T47D (cell line): Measurements from ENCODE around the gene ERAP2.
"Not testable (repeated sequence)": the region's sequence is repeated elsewhere in the genome, so short reads cannot be mapped to it uniquely, and the experiment has no call there.

Source experiments
- DNase-seq, 2 experiments: peaks; one replicate each; pipeline versions ENCODE4 v3.0.0 to v3.0.0-alpha.2; 2011 to 2012; ENCODE audit warnings: low read depth in 1 of 2, low spot score in 1 of 2
- JUND ChIP-seq: IDR thresholded peaks from 2 replicates; pipeline ENCODE4 v1.6.1; 2012; ENCODE audit warnings: low read depth
- in situ Hi-C: cut with HindIII; loops from 2 replicates; pipeline ENCODE4 v1.10.0; 2016; ENCODE audit warnings: low sequenced_read_pairs, low pct_unique_long_range_greater_than_20kb

ERAP2 gene

GRCh38 chr5:96909435-96909834, 33.1 kb downstream of the ERAP2 start:
- no peak for TF ChIP-seq JUND
- no peak for DNase-seq
- in situ Hi-C loops: no loop called here

GRCh38 chr5:96911139-96911538, 34.8 kb downstream of the ERAP2 start:
- in situ Hi-C loops: no loop called here
- no peak for TF ChIP-seq JUND
- no peak for DNase-seq

- TF ChIP-seq JUND: no peak
- in situ Hi-C loops: no loop called here
- DNase-seq: no peak
These were observed 36.9 kb downstream of the ERAP2 start for GRCh38 chr5:96913233-96913632.

DNA sequence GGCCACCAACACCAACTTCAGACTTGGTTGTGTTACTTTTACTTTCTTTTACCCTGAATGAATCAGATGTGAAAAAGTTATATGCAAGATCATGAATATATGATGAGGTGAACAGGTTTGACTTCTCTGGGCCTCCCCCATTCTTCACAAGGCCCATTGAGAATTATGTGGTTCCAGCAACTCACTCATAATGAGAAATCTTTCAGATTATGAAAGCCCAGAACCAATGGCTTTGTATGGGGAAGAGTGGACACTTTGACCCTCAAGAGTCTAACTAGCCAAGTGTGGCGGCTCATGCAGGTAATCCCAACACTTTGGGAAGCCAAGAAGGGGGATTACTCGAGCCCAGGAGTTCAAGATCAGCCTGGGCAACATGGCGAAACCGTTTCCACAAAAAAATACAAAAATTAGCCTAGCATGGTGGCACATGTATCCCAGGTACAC, 43.5 kb downstream of the ERAP2 start:
- DNase-seq: no peak
- in situ Hi-C loops: no loop called here
- no peak for TF ChIP-seq JUND

DNA sequence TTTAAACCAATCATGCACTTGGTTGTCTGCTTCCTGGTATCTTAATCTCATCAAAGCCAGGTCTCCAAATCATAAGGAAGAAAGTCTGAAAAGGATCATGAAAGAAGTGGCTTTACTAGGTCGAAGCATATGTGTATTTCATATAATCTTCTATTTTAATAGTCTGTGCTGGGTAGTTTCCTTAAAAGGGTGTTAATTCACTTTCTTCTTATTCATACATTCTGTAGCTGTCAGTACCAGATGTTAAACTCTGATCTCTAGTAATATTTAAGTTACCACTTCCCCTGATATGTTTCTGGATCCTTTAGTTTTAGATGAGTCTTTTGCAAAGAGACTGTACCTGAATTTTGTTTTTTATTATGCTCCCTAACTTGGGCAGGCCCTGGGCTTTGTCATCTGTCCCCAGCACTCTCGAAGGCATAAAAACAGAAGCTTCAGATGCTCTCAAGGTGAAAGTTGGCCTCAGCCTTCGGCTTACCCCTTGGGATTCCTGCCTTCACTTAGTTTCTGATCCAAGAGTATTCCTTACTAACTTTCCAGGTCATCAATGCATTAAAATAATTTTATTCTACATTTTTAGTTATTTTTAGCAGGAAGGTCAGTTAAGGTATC, 44.5 kb downstream of the ERAP2 start:
- in situ Hi-C loops: no loop called here
- no peak for TF ChIP-seq JUND
- DNase-seq: no peak

- no peak for DNase-seq
- TF ChIP-seq JUND: no peak
- in situ Hi-C loops: no loop called here
These were observed 46.4 kb downstream of the ERAP2 start for GRCh38 chr5:96922499-96923244.

- TF ChIP-seq JUND: no peak
- DNase-seq: peak in 1 of 2 experiments; percentile 56
- in situ Hi-C loops: no loop called here
These were observed 47.7 kb downstream of the ERAP2 start for GRCh38 chr5:96924016-96924443.

- no peak for DNase-seq
- TF ChIP-seq JUND: no peak
- in situ Hi-C loops: no loop called here
These were observed 50.0 kb downstream of the ERAP2 start for GRCh38 chr5:96926276-96926675.

DNA sequence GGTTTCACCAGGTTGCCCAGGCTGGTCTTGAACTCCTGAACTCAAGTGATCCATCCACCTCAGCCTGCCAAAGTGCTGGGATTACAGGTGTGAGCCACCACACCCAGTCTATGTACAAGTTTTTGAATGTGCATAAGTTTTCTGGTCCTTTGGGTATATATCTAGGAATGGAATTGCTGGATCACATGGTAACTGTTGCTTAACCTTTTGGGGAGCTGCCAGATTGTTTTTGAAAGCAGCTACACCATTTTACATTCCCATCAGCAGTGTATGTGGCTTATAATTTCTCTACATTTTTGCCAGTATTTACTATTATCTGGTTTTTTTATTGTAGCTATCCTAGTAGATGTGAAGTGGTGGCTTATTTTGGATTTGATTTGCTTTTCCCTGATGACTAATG, 50.7 kb downstream of the ERAP2 start:
- DNase-seq: no peak

DNA sequence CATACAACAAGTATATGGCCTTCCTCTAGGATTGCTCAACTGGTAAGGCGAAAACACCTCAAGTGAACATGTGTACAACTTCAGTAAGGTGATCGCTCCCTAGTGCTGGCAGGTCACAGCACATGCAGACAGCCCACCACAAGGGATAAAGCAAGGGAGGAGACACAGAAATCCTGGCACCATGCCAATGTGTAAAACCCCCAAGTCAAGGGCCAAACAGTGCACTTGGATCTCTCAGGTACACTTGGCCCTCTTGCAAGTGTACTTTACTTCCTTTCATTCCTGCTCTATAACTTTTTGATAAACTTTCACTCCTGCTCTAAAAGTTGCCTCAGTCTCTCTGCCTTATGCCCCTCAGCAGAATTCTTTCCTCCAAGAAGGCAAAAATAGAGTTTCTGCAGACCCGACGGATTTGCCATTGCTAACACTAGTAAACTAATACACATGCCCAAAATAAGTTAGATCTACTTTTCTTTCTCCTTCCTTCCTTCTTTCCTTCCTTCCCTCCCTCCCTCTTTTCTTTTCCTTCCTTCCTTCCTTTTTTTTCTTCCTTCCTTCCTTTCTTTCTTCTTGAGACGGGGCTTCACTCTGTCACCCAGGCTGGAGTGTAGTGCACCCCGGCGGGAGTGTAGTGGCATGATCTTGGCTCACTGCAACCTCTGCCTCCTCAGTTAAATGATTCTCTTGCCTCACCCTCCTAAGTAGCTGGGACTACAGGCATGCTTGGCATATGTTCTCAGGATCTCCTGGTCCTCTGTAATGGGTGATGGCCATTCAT, 52.8 kb downstream of the ERAP2 start:
- in situ Hi-C loops: no loop called here
- TF ChIP-seq JUND: no peak
- DNase-seq: no peak

More for the DNA sequence above, 50.7 kb downstream of the ERAP2 start:
- in situ Hi-C loops: no loop called here
- no peak for TF ChIP-seq JUND

- TF ChIP-seq JUND: no peak
- in situ Hi-C loops: no loop called here
- no peak for DNase-seq
These were observed 53.8 kb downstream of the ERAP2 start for GRCh38 chr5:96930058-96930457.

GRCh38 chr5:96930589-96930988, 54.3 kb downstream of the ERAP2 start:
- no peak for DNase-seq
- in situ Hi-C loops: no loop called here
- no peak for TF ChIP-seq JUND

GRCh38 chr5:96931037-96931436, 54.7 kb downstream of the ERAP2 start:
- DNase-seq, in situ Hi-C loops: not testable (repeated sequence)
